ENCODE measurements around the gene MBOAT1. TPM values are rescaled to one million over a fixed set of nuclear protein-coding genes. Genes with fewer than 3 reads are reported as not detected.

The MBOAT1 gene
- total and polyA plus RNA-seq, 2 of the 13 experiments (the other 11 are each of a cell fraction or from before 2014, with no cell fraction given) = not detected

GRCh38 chr6:20173833-20174792 lies 38.2 kb downstream of the MBOAT1 start:
- Histone ChIP-seq H3K36me3 (replicated peaks in 1 of 2; ENCODE audit: control insufficient read depth in 1 of 2, insufficient read depth in 2 of 2, low read length in 2 of 2) (no peaks in the 10 kb centered on the region), H3K4me3 (replicated peaks in 1 of 3; ENCODE audit: insufficient read depth in 1 of 3, low read depth in 2 of 3, low read length in 3 of 3) (no peak overlapping the region), H3K9ac (ENCODE audit: insufficient read depth, low read depth, low read length) (no peak overlapping the region), H4K20me1 (ENCODE audit: insufficient read depth, low read length) (no peaks in the 10 kb centered on the region), H3K4me1 (ENCODE audit: insufficient read depth, low read length) (no peaks in the 10 kb centered on the region; the same call in 1 of the 2 replicates), H3K27me3 (ENCODE audit: control insufficient read depth in 1 of 2, insufficient read depth in 2 of 2, low read length in 2 of 2) (no peaks in the 10 kb centered on the region), H2AFZ (ENCODE audit: low read length) (no peak overlapping the region), H3K79me2 (ENCODE audit: insufficient read depth, low read length) (no peaks in the 10 kb centered on the region), H3K4me2 (ENCODE audit: low read depth, low read length) (no peak overlapping the region), H3K9me3 (ENCODE audit: low read length) (no peaks in the 10 kb centered on the region), H3K27ac (ENCODE audit: extremely low read length, insufficient read depth, low read length) (no peak overlapping the region)
- WGBS (ENCODE audit: low lambda C conversion rate) = 27% methylated on average over 13 of the region's 13 CpGs
- CTCF ChIA-PET (ENCODE audit: low intra/inter-chr PET ratio, low total read pairs) = no interaction called here
- DNase-seq (ENCODE audit: low spot score) (no peak), ATAC-seq (no peak), FAIRE-seq (no peak)
- in situ Hi-C loops (cut with HindIII; ENCODE audit: extremely low pct_ligation_motif_present, low pct_unique_long_range_greater_than_20kb) = no loop called here
- POLR2A ChIA-PET = no interaction called here
- BruUV-seq (replicated peaks) = no TSS peak
- intact Hi-C loops (cut with micrococcal nuclease; ENCODE audit: unreplicated experiment) = no loop called here
- no peak for TF ChIP-seq ZNF556 (CRISPR knock-in tag; IDR thresholded peaks at IDR 0.05; ENCODE audit: borderline replicate concordance)
- peak; percentile 52; the same call in 1 of the 2 replicates for TF ChIP-seq BHLHE40 (IDR thresholded peaks at IDR 0.05; ENCODE audit: low read length)

GRCh38 chr6:20172842-20173456 lies 39.3 kb downstream of the MBOAT1 start:
- FAIRE-seq (no peak), DNase-seq (ENCODE audit: low spot score) (no peak), ATAC-seq (no peak)
- no peaks in the 10 kb centered on the region; the same call in 1 of the 2 replicates for H3K4me1 ChIP-seq (ENCODE audit: insufficient read depth, low read length)
- no peak overlapping the region for H2AFZ ChIP-seq (ENCODE audit: low read length)
- no peaks in the 10 kb centered on the region for H3K79me2 ChIP-seq (ENCODE audit: insufficient read depth, low read length)
- 20% methylated on average over 3 of the region's 3 CpGs for WGBS (ENCODE audit: low lambda C conversion rate)
- H3K4me2 ChIP-seq (ENCODE audit: low read depth, low read length) = no peak overlapping the region
- H3K27ac ChIP-seq (ENCODE audit: extremely low read length, insufficient read depth, low read length) = no peak overlapping the region
- no peak overlapping the region for H3K9ac ChIP-seq (ENCODE audit: insufficient read depth, low read depth, low read length)
- no peaks in the 10 kb centered on the region for H3K9me3 ChIP-seq (ENCODE audit: low read length)
- intact Hi-C loops (cut with micrococcal nuclease; ENCODE audit: unreplicated experiment) (no loop called here), in situ Hi-C loops (cut with HindIII; ENCODE audit: extremely low pct_ligation_motif_present, low pct_unique_long_range_greater_than_20kb) (no loop called here)
- POLR2A ChIA-PET = no interaction called here
- CTCF ChIA-PET (ENCODE audit: low intra/inter-chr PET ratio, low total read pairs) = no interaction called here
- no TSS peak for BruUV-seq (replicated peaks)
- no peak overlapping the region for H3K4me3 ChIP-seq (replicated peaks in 1 of 3; ENCODE audit: insufficient read depth in 1 of 3, low read depth in 2 of 3, low read length in 3 of 3)
- no peaks in the 10 kb centered on the region for H4K20me1 ChIP-seq (ENCODE audit: insufficient read depth, low read length)
- no peaks in the 10 kb centered on the region for H3K27me3 ChIP-seq (ENCODE audit: control insufficient read depth in 1 of 2, insufficient read depth in 2 of 2, low read length in 2 of 2)
- H3K36me3 ChIP-seq (replicated peaks in 1 of 2; ENCODE audit: control insufficient read depth in 1 of 2, insufficient read depth in 2 of 2, low read length in 2 of 2) = no peaks in the 10 kb centered on the region
- TF ChIP-seq SRSF9 (IDR thresholded peaks at IDR 0.05; ENCODE audit: borderline replicate concordance, insufficient read depth, low read depth, low read length, poor library complexity, severe bottlenecking) (no peak), BCL6 (CRISPR knock-in tag; IDR thresholded peaks at IDR 0.05) (no peak), SIN3B (IDR thresholded peaks at IDR 0.05; ENCODE audit: low read length) (no peak), HOXA7 (CRISPR knock-in tag; IDR thresholded peaks at IDR 0.05) (no peak), ZNF691 (CRISPR knock-in tag; IDR thresholded peaks at IDR 0.05; ENCODE audit: borderline replicate concordance, low read depth) (no peak), KDM5A (IDR thresholded peaks at IDR 0.05; ENCODE audit: borderline replicate concordance, low read length) (no peak), ZSCAN21 (CRISPR knock-in tag; IDR thresholded peaks at IDR 0.05; ENCODE audit: borderline replicate concordance) (no peak), ZNF720 (CRISPR knock-in tag; IDR thresholded peaks at IDR 0.05) (no peak), MXD4 (CRISPR knock-in tag; IDR thresholded peaks at IDR 0.05) (no peak), ZNF83 (CRISPR knock-in tag; IDR thresholded peaks at IDR 0.05; ENCODE audit: borderline replicate concordance) (no peak), ARNT2 (CRISPR knock-in tag; IDR thresholded peaks at IDR 0.05; ENCODE audit: low read depth) (no peak), CREB1 (IDR thresholded peaks at IDR 0.05) (no peak), CREB1 (CRISPR knock-in tag; IDR thresholded peaks at IDR 0.05) (no peak), ZBTB3 (CRISPR knock-in tag; IDR thresholded peaks at IDR 0.05; ENCODE audit: borderline replicate concordance, low read depth) (no peak)
- TF ChIP-seq, protein P1, sequence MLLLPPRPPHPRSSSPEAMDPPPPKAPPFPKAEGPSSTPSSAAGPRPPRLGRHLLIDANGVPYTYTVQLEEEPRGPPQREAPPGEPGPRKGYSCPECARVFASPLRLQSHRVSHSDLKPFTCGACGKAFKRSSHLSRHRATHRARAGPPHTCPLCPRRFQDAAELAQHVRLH (CRISPR knock-in tag; IDR thresholded peaks at IDR 0.05; ENCODE audit: borderline replicate concordance, low read depth) = no peak

Measured in HepG2 (cell line).